ENCODE results near the gene CHST3. TPM values are rescaled to one million over a fixed set of nuclear protein-coding genes. Genes with fewer than 3 reads are reported as not detected.

The CHST3 gene
- total and polyA plus RNA-seq, 2 experiments from 2014 or later = 0.94 to 8.3 TPM

DNA sequence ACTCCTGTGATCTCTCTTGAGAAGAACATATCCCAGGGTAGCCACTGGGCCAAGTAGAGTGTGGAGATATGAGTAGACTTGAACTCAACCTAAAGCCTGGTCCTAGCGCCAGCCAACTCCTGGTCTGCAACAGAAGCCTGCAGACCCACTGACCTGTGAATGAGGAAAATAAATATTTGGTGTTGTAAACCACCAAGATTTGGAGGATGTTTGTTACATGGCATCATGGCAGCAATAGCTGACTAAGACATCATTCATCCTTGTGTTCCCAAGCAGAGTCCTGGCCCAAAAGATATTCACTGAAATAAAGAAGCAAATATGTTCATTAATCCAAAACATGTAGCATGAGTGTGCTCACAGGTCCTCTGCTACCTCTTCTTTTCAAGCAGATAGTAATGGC, 26.0 kb upstream of the CHST3 start:
- H3K9me3 Mint-ChIP-seq = peaks cover 18% of the 10 kb centered on the region; the same call in 2 of the 3 replicates
- Histone ChIP-seq H4K20me1 (replicated peaks; ENCODE audit: insufficient read depth) (no peaks in the 10 kb centered on the region), H3K36me3 (ENCODE audit: insufficient read depth) (no peaks in the 10 kb centered on the region), H3K4me2 (no peak overlapping the region), H3K27ac (ENCODE audit: low read depth) (no peak overlapping the region), H3K79me2 (replicated peaks; ENCODE audit: insufficient read depth) (no peaks in the 10 kb centered on the region), H3K9me2 (ENCODE audit: insufficient read depth) (no peaks in the 10 kb centered on the region), H3K27me3 (ENCODE audit: insufficient read depth) (no peaks in the 10 kb centered on the region), H3F3A (replicated peaks; ENCODE audit: low read depth) (no peaks in the 10 kb centered on the region), H3K4me1 (ENCODE audit: insufficient read depth) (no peaks in the 10 kb centered on the region), H3K4me3 (no peak overlapping the region), H2AFZ (no peak overlapping the region)
- no peak for ATAC-seq
- H3K27me3 Mint-ChIP-seq (ENCODE audit: insufficient read depth, low read depth, poor library complexity) = peaks cover 9% of the 10 kb centered on the region
- DNase-seq (ENCODE audit: low spot score) = no peak
- H3K36me3 Mint-ChIP-seq (ENCODE audit: low read depth) = no peaks in the 10 kb centered on the region; the same call in 1 of the 3 replicates
- no peak for TF ChIP-seq STAT1 (IDR thresholded peaks at IDR 0.05; ENCODE audit: unreplicated experiment)
- TF ChIP-seq, protein P1, sequence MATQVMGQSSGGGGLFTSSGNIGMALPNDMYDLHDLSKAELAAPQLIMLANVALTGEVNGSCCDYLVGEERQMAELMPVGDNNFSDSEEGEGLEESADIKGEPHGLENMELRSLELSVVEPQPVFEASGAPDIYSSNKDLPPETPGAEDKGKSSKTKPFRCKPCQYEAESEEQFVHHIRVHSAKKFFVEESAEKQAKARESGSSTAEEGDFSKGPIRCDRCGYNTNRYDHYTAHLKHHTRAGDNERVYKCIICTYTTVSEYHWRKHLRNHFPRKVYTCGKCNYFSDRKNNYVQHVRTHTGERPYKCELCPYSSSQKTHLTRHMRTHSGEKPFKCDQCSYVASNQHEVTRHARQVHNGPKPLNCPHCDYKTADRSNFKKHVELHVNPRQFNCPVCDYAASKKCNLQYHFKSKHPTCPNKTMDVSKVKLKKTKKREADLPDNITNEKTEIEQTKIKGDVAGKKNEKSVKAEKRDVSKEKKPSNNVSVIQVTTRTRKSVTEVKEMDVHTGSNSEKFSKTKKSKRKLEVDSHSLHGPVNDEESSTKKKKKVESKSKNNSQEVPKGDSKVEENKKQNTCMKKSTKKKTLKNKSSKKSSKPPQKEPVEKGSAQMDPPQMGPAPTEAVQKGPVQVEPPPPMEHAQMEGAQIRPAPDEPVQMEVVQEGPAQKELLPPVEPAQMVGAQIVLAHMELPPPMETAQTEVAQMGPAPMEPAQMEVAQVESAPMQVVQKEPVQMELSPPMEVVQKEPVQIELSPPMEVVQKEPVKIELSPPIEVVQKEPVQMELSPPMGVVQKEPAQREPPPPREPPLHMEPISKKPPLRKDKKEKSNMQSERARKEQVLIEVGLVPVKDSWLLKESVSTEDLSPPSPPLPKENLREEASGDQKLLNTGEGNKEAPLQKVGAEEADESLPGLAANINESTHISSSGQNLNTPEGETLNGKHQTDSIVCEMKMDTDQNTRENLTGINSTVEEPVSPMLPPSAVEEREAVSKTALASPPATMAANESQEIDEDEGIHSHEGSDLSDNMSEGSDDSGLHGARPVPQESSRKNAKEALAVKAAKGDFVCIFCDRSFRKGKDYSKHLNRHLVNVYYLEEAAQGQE (IDR thresholded peaks at IDR 0.05; ENCODE audit: unreplicated experiment) = no peak
- no peaks in the 10 kb centered on the region for H3K4me1 Mint-ChIP-seq
- H3K27ac Mint-ChIP-seq = no peak overlapping the region
- no peak overlapping the region for H3K4me3 Mint-ChIP-seq

DNA sequence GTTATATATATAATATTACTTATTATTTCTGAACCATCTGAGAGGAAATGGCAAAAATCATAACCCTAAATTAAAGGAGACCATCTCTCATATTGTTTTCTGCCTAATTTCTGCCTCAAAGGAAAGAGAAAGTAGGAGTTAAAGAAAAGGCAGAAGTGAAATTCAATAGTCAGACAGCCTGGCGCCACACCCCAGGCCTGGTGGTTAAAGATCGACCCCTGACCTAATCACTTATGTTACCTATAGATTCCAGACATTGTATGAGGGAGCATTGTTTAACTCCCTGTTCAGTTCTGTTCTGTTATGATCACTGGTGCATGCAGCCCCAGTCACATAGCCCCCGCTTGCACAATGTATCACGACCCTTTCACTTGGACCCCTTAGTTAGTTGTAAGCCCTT, 24.9 kb upstream of the CHST3 start:
- no peak for TF ChIP-seq JUNB (IDR thresholded peaks at IDR 0.05; ENCODE audit: unreplicated experiment)
- Histone ChIP-seq H3K36me3 (ENCODE audit: insufficient read depth) (no peaks in the 10 kb centered on the region), H3K4me3 (no peak overlapping the region), H3F3A (replicated peaks; ENCODE audit: low read depth) (no peaks in the 10 kb centered on the region), H3K4me1 (ENCODE audit: insufficient read depth) (no peaks in the 10 kb centered on the region), H2AFZ (no peak overlapping the region), H3K27me3 (ENCODE audit: insufficient read depth) (no peaks in the 10 kb centered on the region), H3K4me2 (no peak overlapping the region), H3K79me2 (replicated peaks; ENCODE audit: insufficient read depth) (no peaks in the 10 kb centered on the region), H3K9me2 (ENCODE audit: insufficient read depth) (no peaks in the 10 kb centered on the region), H3K27ac (ENCODE audit: low read depth) (no peak overlapping the region), H4K20me1 (replicated peaks; ENCODE audit: insufficient read depth) (no peaks in the 10 kb centered on the region)
- ATAC-seq (no peak), DNase-seq (ENCODE audit: low spot score) (no peak)
- Mint-ChIP-seq H3K4me3 (no peak overlapping the region), H3K4me1 (no peaks in the 10 kb centered on the region), H3K27me3 (ENCODE audit: insufficient read depth, low read depth, poor library complexity) (peaks cover 9% of the 10 kb centered on the region), H3K36me3 (ENCODE audit: low read depth) (no peaks in the 10 kb centered on the region; the same call in 1 of the 3 replicates), H3K27ac (no peak overlapping the region), H3K9me3 (peaks cover 16% of the 10 kb centered on the region; the same call in 2 of the 3 replicates)

DNA sequence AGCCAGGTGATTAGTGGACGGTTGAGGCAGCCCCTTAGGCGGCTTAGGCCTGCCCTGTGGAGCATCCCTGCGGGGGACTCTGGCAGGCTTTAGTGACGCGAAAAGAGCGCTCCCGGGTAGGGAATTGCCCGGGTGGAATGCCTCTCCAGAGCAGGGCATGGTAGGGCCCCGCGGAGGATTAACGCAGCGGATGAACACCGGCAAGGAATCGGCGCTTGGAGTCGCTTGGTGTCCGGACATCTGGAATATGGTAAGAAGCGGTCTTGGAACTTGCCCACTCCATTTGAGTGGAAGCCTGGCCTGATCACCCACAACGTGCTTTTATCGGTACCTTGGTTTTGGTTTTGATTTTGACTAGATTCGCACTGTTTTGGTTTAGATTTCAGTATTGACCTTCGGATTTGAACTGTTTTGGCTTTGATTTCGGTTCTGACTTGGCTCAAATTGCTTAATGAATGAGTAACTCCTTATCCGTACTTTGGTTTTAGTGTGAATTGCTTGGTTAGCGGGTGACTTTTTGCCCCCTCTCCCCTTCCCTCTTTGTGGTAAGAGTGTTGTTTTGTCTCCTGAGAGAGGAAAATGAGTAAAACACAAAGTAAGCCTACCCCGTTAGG, 24.2 kb upstream of the CHST3 start:
- ATAC-seq (peak; percentile 54), DNase-seq (ENCODE audit: low spot score) (no peak)
- H3K27me3 ChIP-seq (ENCODE audit: insufficient read depth) = no peaks in the 10 kb centered on the region
- no peaks in the 10 kb centered on the region for H3K36me3 ChIP-seq (ENCODE audit: insufficient read depth)
- peaks cover 21% of the 10 kb centered on the region; the same call in 2 of the 3 replicates for H3K9me3 Mint-ChIP-seq
- no peaks in the 10 kb centered on the region for H3K4me1 Mint-ChIP-seq
- H3K9me2 ChIP-seq (ENCODE audit: insufficient read depth) = no peaks in the 10 kb centered on the region
- no peak overlapping the region for H3K4me3 ChIP-seq
- no peak overlapping the region for H3K4me2 ChIP-seq
- H2AFZ ChIP-seq = no peak overlapping the region
- no peaks in the 10 kb centered on the region for H3K4me1 ChIP-seq (ENCODE audit: insufficient read depth)
- no peaks in the 10 kb centered on the region for H3F3A ChIP-seq (replicated peaks; ENCODE audit: low read depth)
- H3K4me3 Mint-ChIP-seq = no peak overlapping the region
- no peak overlapping the region for H3K27ac Mint-ChIP-seq
- H4K20me1 ChIP-seq (replicated peaks; ENCODE audit: insufficient read depth) = no peaks in the 10 kb centered on the region
- H3K27me3 Mint-ChIP-seq (ENCODE audit: insufficient read depth, low read depth, poor library complexity) = peaks cover 6% of the 10 kb centered on the region
- H3K36me3 Mint-ChIP-seq (ENCODE audit: low read depth) = no peaks in the 10 kb centered on the region; the same call in none of the 3 replicates
- no peaks in the 10 kb centered on the region for H3K79me2 ChIP-seq (replicated peaks; ENCODE audit: insufficient read depth)
- H3K27ac ChIP-seq (ENCODE audit: low read depth) = no peak overlapping the region
- TF ChIP-seq, protein P2, sequence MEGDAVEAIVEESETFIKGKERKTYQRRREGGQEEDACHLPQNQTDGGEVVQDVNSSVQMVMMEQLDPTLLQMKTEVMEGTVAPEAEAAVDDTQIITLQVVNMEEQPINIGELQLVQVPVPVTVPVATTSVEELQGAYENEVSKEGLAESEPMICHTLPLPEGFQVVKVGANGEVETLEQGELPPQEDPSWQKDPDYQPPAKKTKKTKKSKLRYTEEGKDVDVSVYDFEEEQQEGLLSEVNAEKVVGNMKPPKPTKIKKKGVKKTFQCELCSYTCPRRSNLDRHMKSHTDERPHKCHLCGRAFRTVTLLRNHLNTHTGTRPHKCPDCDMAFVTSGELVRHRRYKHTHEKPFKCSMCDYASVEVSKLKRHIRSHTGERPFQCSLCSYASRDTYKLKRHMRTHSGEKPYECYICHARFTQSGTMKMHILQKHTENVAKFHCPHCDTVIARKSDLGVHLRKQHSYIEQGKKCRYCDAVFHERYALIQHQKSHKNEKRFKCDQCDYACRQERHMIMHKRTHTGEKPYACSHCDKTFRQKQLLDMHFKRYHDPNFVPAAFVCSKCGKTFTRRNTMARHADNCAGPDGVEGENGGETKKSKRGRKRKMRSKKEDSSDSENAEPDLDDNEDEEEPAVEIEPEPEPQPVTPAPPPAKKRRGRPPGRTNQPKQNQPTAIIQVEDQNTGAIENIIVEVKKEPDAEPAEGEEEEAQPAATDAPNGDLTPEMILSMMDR (conservative IDR thresholded peaks at IDR 0.05; ENCODE audit: low read depth in 2 of 2) = no peak
- TF ChIP-seq EZH2phosphoT487 (IDR thresholded peaks at IDR 0.05; ENCODE audit: unreplicated experiment) (no peak), JUNB (IDR thresholded peaks at IDR 0.05; ENCODE audit: unreplicated experiment) (no peak), CREB1 (CRISPR knock-in tag; IDR thresholded peaks at IDR 0.05; ENCODE audit: low read depth) (no peak), POLR2AphosphoS5 (IDR thresholded peaks at IDR 0.05; ENCODE audit: low read depth) (no peak), ZNF331 (CRISPR knock-in tag; IDR thresholded peaks at IDR 0.05; ENCODE audit: low read depth) (no peak)
- TF ChIP-seq, protein P1 (IDR thresholded peaks at IDR 0.05; ENCODE audit: unreplicated experiment) = no peak
- TF ChIP-seq, protein P3, sequence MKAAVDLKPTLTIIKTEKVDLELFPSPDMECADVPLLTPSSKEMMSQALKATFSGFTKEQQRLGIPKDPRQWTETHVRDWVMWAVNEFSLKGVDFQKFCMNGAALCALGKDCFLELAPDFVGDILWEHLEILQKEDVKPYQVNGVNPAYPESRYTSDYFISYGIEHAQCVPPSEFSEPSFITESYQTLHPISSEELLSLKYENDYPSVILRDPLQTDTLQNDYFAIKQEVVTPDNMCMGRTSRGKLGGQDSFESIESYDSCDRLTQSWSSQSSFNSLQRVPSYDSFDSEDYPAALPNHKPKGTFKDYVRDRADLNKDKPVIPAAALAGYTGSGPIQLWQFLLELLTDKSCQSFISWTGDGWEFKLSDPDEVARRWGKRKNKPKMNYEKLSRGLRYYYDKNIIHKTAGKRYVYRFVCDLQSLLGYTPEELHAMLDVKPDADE (IDR thresholded peaks at IDR 0.05) = no peak

All from GM23338 (cell line).